ENCODE measurements around the gene MUC5AC. TPM values are rescaled to one million over a fixed set of nuclear protein-coding genes. Genes with fewer than 3 reads are reported as not detected.

The MUC5AC gene
- total and polyA plus RNA-seq, 10 donors = under 0.01 TPM; not detected in 8

DNA sequence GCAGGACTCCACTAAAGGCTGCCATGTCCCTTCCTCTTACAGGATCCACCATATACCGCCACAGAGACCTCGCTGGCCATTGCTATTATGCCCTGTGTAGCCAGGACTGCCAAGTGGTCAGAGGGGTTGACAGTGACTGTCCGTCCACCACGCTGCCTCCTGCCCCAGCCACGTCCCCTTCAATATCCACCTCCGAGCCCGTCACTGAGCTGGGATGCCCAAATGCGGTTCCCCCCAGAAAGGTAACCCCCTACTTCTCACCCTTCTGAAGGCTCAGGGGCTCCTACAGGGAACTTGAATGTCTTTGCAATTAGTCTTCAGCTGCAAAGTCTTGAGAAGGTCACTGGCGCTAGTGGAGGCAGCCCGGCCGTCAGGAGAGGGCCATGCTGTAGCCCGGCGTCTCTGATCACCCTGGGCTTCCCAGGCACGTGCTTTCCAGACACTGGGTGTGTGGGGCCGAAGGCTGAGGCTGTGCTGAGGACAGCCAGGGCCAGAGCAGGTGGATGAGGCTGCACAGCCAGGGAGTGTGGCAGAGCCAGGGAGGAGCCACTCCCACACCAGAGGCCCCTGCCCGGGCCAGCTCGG, 35.1 kb downstream of the MUC5AC start:
- DNase-seq = peak; percentile 23
- intact Hi-C loops (cut with DNase I; ENCODE audit: low total_unique reads) = no loop called here
- 83 to 92% (median 90%) methylated on average over 12 to 17 of the region's 17 CpGs for WGBS, 5 donors

DNA sequence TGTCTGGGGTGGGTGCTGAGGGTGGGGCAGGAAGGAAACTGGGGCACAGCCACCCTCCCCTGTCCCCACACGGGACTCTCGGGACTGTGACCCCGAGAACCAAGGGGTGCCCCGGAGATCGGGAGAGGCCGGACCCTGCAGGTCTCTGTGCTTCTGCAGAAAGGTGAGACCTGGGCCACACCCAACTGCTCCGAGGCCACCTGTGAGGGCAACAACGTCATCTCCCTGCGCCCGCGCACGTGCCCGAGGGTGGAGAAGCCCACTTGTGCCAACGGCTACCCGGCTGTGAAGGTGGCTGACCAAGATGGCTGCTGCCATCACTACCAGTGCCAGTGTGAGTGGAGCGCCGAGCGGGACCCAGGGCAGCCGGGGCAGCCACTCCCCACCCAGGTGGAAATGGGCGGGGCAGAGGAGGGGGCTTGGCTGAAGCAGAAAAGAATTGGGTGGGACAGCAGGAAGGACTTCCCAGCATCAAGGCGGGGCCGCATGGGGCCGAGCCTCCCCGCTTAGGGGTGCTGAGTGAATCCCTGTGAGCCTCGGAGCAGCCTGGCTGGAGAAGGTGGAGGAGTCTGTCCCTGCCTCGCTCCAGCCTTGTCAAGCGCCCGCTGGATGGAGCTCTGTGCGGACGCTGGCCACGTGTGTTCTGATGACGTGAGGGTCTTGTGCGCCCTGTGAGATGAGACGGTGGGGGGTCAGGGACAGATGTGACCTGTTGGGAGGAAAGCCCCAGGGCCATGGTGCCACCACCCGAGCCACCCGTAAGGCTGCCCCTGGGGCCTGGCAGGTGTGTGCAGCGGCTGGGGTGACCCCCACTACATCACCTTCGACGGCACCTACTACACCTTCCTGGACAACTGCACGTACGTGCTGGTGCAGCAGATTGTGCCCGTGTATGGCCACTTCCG, 35.8 kb downstream of the MUC5AC start:
- intact Hi-C loops (cut with DNase I; ENCODE audit: low total_unique reads) = no loop called here
- Histone ChIP-seq H3K27ac (no peak overlapping the region), H3K9me3 (no peaks in the 10 kb centered on the region), H3K36me3 (no peaks in the 10 kb centered on the region), H3K4me1 (no peaks in the 10 kb centered on the region), H3K4me3 (no peak overlapping the region), H3K27me3 (replicated peaks in 1 of 7) (peaks cover 0 to 59% (median 20%) of the 10 kb centered on the region in 7 donors)
- DNase-seq = peak; percentile 62
- TF ChIP-seq POLR2AphosphoS5 (IDR thresholded peaks at IDR 0.05) (no peak), POLR2A (IDR thresholded peaks at IDR 0.05) (no peak)
- TF ChIP-seq, protein P1, sequence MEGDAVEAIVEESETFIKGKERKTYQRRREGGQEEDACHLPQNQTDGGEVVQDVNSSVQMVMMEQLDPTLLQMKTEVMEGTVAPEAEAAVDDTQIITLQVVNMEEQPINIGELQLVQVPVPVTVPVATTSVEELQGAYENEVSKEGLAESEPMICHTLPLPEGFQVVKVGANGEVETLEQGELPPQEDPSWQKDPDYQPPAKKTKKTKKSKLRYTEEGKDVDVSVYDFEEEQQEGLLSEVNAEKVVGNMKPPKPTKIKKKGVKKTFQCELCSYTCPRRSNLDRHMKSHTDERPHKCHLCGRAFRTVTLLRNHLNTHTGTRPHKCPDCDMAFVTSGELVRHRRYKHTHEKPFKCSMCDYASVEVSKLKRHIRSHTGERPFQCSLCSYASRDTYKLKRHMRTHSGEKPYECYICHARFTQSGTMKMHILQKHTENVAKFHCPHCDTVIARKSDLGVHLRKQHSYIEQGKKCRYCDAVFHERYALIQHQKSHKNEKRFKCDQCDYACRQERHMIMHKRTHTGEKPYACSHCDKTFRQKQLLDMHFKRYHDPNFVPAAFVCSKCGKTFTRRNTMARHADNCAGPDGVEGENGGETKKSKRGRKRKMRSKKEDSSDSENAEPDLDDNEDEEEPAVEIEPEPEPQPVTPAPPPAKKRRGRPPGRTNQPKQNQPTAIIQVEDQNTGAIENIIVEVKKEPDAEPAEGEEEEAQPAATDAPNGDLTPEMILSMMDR (IDR thresholded peaks at IDR 0.05 in 8 of 11, conservative IDR thresholded peaks at IDR 0.05 in 3 of 11) = no peak
- WGBS, 5 donors = 86 to 89% (median 86%) methylated on average over 25 to 43 of the region's 43 CpGs

More for the DNA sequence above, 35.1 kb downstream of the MUC5AC start:
- Histone ChIP-seq H3K9me3 (no peaks in the 10 kb centered on the region), H3K27me3 (replicated peaks in 1 of 7) (peaks cover 0 to 52% (median 19%) of the 10 kb centered on the region in 7 donors), H3K27ac (no peak overlapping the region), H3K4me3 (no peak overlapping the region), H3K4me1 (no peaks in the 10 kb centered on the region), H3K36me3 (no peaks in the 10 kb centered on the region)
- TF ChIP-seq POLR2AphosphoS5 (IDR thresholded peaks at IDR 0.05) (no peak), POLR2A (IDR thresholded peaks at IDR 0.05) (no peak)
- TF ChIP-seq, protein P1 (IDR thresholded peaks at IDR 0.05 in 8 of 11, conservative IDR thresholded peaks at IDR 0.05 in 3 of 11) = no peak

DNA sequence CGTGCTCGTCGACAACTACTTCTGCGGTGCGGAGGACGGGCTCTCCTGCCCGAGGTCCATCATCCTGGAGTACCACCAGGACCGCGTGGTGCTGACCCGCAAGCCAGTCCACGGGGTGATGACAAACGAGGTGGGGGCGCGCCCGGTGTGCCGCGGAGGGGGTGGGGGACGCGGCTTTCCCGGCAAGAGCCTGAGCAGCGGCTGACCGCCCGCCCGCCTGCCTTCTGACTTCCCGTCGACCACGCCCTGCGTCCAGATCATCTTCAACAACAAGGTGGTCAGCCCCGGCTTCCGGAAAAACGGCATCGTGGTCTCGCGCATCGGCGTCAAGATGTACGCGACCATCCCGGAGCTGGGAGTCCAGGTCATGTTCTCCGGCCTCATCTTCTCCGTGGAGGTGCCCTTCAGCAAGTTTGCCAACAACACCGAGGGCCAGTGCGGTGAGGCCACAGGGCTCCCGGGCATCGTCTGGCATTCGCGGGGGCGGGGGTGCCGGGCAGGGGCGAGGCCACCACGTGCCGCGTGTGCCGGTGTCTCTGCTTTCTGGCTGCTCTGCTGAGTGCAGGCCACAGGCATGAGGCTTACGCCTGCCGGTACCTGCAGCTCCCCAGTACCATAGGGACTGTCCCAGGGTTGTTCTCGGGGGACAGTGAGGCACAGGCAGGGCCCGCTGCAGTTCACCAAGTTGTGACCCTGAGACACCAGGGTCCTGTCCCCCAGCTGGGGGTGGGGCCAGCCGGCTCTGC, 36.7 kb downstream of the MUC5AC start:
- Histone ChIP-seq H3K4me3 (no peak overlapping the region), H3K27me3 (replicated peaks in 1 of 7) (peaks cover 0 to 67% (median 28%) of the 10 kb centered on the region in 7 donors), H3K27ac (no peak overlapping the region), H3K4me1 (no peaks in the 10 kb centered on the region), H3K9me3 (no peaks in the 10 kb centered on the region), H3K36me3 (no peaks in the 10 kb centered on the region)
- WGBS, 5 donors = 95 to 97% (median 95%) methylated on average over 45 to 59 of the region's 59 CpGs
- TF ChIP-seq POLR2A (IDR thresholded peaks at IDR 0.05) (no peak), POLR2AphosphoS5 (IDR thresholded peaks at IDR 0.05) (no peak)
- TF ChIP-seq, protein P1 (IDR thresholded peaks at IDR 0.05 in 8 of 11, conservative IDR thresholded peaks at IDR 0.05 in 3 of 11) = no peak
- intact Hi-C loops (cut with DNase I; ENCODE audit: low total_unique reads) = no loop called here
- peak; percentile 65 for DNase-seq
